Fibroblast of skin of abdomen (primary cell): ENCODE measurements around the gene GPAM.
A peak's percentile ranks its signal among the peaks of the same experiment; 100 is the strongest.
"Not testable (repeated sequence)": the region's sequence is repeated elsewhere in the genome, so short reads cannot be mapped to it uniquely, and the experiment has no call there.

Source experiments
- DNase-seq: peaks from one replicate; pipeline ENCODE4 v3.0.0-alpha.2; 2013

Gene GPAM

GRCh38 chr10:112214298-112214926 lies 30.8 kb upstream of the GPAM start:
- peak; percentile 46 for DNase-seq

GRCh38 chr10:112213836-112214235 lies 30.3 kb upstream of the GPAM start:
- DNase-seq = peak; percentile 84

GRCh38 chr10:112213098-112213823 lies 29.7 kb upstream of the GPAM start:
- no peak for DNase-seq

GRCh38 chr10:112210666-112211065 lies 27.1 kb upstream of the GPAM start:
- no peak for DNase-seq

GRCh38 chr10:112209684-112210131 lies 26.1 kb upstream of the GPAM start:
- peak; percentile 57 for DNase-seq

GRCh38 chr10:112208997-112209396 lies 25.4 kb upstream of the GPAM start:
- DNase-seq = peak; percentile 60

GRCh38 chr10:112208292-112208691 lies 24.7 kb upstream of the GPAM start:
- DNase-seq = peak; percentile 72

GRCh38 chr10:112203328-112204076 lies 19.9 kb upstream of the GPAM start:
- peak; percentile 36 for DNase-seq

- peak; percentile 66 for DNase-seq
These were observed 19.1 kb upstream of the GPAM start for GRCh38 chr10:112202561-112203241.

GRCh38 chr10:112202076-112202475 lies 18.5 kb upstream of the GPAM start:
- DNase-seq = no peak

- no peak for DNase-seq
These were observed 17.8 kb upstream of the GPAM start for GRCh38 chr10:112201334-112201733.

GRCh38 chr10:112200259-112200658 lies 16.7 kb upstream of the GPAM start:
- DNase-seq = not testable (repeated sequence)

- not testable (repeated sequence) for DNase-seq
These were observed 14.1 kb upstream of the GPAM start for GRCh38 chr10:112197662-112198061.

GRCh38 chr10:112195224-112195623 lies 11.7 kb upstream of the GPAM start:
- no peak for DNase-seq

- DNase-seq = no peak
These were observed 8.2 kb upstream of the GPAM start for GRCh38 chr10:112191791-112192190.

- no peak for DNase-seq
These were observed 7.6 kb upstream of the GPAM start for GRCh38 chr10:112191041-112191590.

GRCh38 chr10:112189465-112189864 lies 5.9 kb upstream of the GPAM start:
- DNase-seq = no peak

- no peak for DNase-seq
These were observed 4.0 kb upstream of the GPAM start for GRCh38 chr10:112187527-112187926.

- DNase-seq = no peak
These were observed 2.4 kb upstream of the GPAM start for GRCh38 chr10:112185959-112186358.

GRCh38 chr10:112184379-112184778 lies 814 bp upstream of the GPAM start:
- no peak for DNase-seq

GRCh38 chr10:112184052-112184371 lies 447 bp upstream of the GPAM start:
- no peak for DNase-seq

- DNase-seq = no peak
These were observed 709 bp downstream of the GPAM start for GRCh38 chr10:112182784-112183328.
